Measurements from ENCODE around the gene MOGAT2.
A peak's percentile ranks its signal among the peaks of the same experiment; 100 is the strongest.
"Not testable (repeated sequence)": the region's sequence is repeated elsewhere in the genome, so short reads cannot be mapped to it uniquely, and the experiment has no call there.

MOGAT2 gene

GRCh38 chr11:75717608-75718418 lies at the start of gene MOGAT2:
TSS of gene MOGAT2 (plus strand) at chr11:75717838. CDS start at chr11:75717889, 51 bp downstream.
- DNase-seq (ENCODE audit: low read depth) = no peak

GRCh38 chr11:75668451-75669297 lies 49.0 kb upstream of the MOGAT2 start, which contains the start of gene MAP6:
TSS of gene MAP6 (minus strand) at chr11:75669038. CDS start at chr11:75668369, 669 bp downstream.
- DNase-seq (ENCODE audit: low read depth) = no peak

GRCh38 chr11:75673977-75674582 lies 43.6 kb upstream of the MOGAT2 start:
- no peak for DNase-seq (ENCODE audit: low read depth)

GRCh38 chr11:75677275-75677674 lies 40.4 kb upstream of the MOGAT2 start:
- DNase-seq (ENCODE audit: low read depth) = no peak

- no peak for DNase-seq (ENCODE audit: low read depth)
Measured at GRCh38 chr11:75677909-75678308, 39.7 kb upstream of the MOGAT2 start.

- DNase-seq (ENCODE audit: low read depth) = no peak
Measured at GRCh38 chr11:75678620-75679259, 38.9 kb upstream of the MOGAT2 start.

GRCh38 chr11:75679566-75679965 lies 38.1 kb upstream of the MOGAT2 start:
- no peak for DNase-seq (ENCODE audit: low read depth)

GRCh38 chr11:75683856-75684255 lies 33.8 kb upstream of the MOGAT2 start:
- DNase-seq (ENCODE audit: low read depth) = not testable (repeated sequence)

GRCh38 chr11:75689863-75690609 lies 27.6 kb upstream of the MOGAT2 start:
- DNase-seq (ENCODE audit: low read depth) = no peak

- no peak for DNase-seq (ENCODE audit: low read depth)
Measured at GRCh38 chr11:75691804-75692203, 25.8 kb upstream of the MOGAT2 start.

- DNase-seq (ENCODE audit: low read depth) = no peak
Measured at GRCh38 chr11:75697906-75698581, 19.6 kb upstream of the MOGAT2 start.

GRCh38 chr11:75700940-75701339 lies 16.7 kb upstream of the MOGAT2 start:
- no peak for DNase-seq (ENCODE audit: low read depth)

- no peak for DNase-seq (ENCODE audit: low read depth)
Measured at GRCh38 chr11:75703695-75704237, 13.9 kb upstream of the MOGAT2 start.

GRCh38 chr11:75705541-75705940 lies 12.1 kb upstream of the MOGAT2 start:
- DNase-seq (ENCODE audit: low read depth) = no peak

- peak; percentile 10 for DNase-seq (ENCODE audit: low read depth)
Measured at GRCh38 chr11:75706260-75706729, 11.3 kb upstream of the MOGAT2 start.

- no peak for DNase-seq (ENCODE audit: low read depth)
Measured at GRCh38 chr11:75714211-75714610, 3.4 kb upstream of the MOGAT2 start.

- no peak for DNase-seq (ENCODE audit: low read depth)
Measured at GRCh38 chr11:75715688-75716087, 1.9 kb upstream of the MOGAT2 start.

- DNase-seq (ENCODE audit: low read depth) = no peak
Measured at GRCh38 chr11:75716659-75717058, 979 bp upstream of the MOGAT2 start.

- DNase-seq (ENCODE audit: low read depth) = no peak
Measured at GRCh38 chr11:75718419-75719339, 1.0 kb downstream of the MOGAT2 start.
